NCI-H510A (cell line): ENCODE results near the gene TMEM114.

ENCODE experiments used
- DNase-seq: peaks from one replicate; lab custom pipeline; 2025; lab: John Stamatoyannopoulos, UW

TMEM114 gene

DNA sequence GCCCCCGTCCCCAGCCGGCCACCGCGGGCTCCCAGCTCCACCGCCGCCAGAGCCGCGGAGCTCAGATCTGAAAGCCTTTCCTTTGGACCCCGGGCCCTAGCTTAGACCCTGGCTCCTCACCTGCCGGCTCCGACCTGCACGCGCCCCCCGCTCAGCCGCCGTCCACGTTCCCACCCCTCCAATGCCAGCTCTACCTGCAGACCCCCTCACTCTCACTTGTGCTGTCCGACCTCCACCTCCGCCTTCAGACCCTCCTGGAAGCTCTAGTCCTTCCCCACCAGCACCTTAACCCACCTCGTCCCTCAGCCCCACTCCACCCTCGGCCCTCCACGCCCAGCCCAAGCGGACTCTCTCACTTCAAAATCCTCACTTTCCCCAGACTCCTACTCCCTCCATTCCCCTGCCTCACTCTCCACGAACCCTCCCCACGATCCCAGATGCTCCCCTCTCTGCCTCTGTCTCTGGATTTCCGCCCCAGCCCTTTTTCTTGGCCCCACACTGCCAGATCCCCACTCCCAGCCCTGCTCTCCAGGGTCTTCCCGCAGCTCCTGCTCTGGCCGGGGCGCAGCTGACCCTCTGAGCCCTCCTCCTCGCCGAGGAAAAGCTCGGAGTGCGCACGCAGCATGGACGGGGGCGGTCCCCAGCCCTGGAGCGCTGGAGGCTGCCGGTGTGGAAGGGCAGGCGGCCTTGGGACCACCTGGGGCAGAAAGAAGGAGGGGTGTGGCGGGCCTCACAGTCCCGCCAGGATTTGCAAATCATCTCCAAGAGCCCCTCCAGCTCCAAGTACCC lies at the start of gene TMEM114:
Gene TMEM114, minus strand, starts transcription at position 612 of the 789 bp plus-strand sequence. CDS start 673 bp downstream, outside the sequence.
- DNase-seq: no peak

DNA sequence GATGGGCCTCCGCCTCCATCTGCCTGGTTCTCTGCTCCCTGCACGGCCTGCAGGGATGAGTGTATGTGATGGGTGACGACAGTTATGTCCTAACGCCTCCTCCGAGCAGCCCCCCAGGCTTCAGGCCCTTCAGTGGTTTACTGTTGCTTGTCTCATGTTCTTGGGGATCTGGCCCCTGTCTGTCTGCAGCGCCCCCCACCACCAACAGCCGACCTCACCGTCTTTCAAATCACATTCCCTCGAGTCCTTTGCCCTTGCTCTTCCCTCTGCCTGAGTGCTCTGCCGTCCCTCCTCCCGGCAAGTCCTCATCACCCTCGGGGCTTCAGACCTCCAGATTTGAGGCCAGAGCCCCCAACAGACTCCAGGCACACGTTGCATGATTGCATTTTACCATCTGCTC lies 49.4 kb upstream of the TMEM114 start:
- DNase-seq: no peak

DNA sequence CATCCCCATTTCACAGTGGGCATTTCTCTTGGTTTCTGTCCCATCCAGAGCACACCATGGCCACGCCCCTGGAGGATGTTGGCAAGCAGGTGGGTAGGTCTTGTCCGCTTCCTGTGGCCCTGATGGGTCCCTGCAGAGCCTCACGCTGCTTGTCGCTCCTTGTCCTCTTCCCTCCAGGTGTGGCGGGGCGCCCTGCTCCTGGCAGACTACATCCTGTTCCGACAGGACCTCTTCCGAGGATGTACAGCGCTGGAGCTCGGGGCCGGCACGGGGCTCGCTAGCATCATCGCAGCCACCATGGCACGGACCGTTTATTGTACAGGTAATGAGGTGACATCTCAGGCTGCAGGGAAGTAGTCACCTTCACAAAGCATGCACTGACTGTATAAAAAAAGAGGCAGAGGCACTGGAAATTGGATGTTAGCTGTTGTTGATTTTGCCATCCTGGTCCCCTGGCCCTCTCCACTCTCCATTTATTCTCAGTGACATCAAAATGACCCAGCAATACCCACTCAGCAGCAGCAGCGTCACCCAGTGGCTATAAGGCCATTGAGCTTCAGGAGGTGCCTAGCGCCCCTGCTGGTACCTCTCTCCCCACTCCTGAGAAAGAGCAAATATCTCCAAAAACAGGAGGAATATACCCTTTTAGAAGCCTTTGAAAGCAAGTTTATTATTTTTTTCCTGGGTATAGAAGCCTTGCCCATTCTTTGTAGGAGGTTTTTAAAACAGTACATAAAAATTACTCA lies 44.9 kb upstream of the TMEM114 start:
- DNase-seq: no peak

DNA sequence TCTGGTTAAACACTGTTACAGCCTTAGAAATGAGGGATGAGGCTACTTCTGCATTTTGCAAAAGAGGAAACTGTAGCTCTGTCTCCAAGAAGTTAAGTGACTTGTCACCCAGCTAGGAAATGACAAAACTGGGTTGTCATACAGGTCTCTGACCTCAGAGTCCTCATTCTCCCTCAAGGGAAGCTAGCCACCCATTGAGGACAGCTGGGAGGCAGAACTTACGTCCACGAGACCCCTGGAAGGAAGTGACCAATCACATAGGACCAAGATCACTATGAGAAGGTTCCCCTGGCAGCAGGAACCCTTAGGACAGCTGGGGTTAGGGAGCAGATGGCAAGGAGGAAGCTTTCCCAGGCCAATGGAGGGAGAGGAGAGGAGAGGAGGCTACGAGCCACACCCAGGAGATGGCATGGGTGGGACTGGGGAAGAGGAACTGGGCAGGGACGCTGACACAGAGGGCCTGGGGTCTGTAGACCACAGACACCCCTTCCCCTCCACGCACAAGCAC lies 42.4 kb upstream of the TMEM114 start:
- no peak for DNase-seq

DNA sequence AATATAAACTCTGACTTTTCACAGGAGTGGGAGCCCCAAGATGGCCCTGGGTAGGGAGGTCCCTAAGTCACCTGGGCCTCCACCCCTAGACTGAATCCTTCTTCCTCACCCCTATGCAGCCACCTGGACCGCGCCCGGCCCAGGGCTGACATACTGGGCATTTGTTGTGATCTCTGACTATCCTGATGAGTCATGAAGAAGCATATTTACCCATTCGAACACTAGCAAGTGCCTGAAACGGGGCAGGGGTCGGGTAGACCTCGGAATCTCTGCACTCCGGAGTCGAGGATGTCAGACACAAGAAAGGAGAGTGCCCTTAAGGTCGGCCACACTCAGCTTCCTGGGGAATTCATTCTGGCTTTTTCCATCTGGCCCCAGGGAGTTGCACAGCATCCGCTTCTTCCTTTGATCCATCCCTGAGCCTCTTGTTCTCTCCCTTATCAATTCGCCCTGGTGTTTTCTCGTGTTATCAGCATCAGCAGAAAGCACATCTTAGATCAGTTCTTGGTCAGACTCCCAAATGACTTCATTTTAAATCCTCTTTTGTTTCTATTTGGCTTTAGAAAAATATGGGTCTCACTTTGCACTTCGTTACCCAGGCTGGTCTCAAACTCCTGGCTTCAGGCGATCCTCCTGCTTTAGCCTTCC lies 41.6 kb upstream of the TMEM114 start:
- no peak for DNase-seq

GRCh38 chr16:8631373-8631772 lies 41.1 kb upstream of the TMEM114 start:
- no peak for DNase-seq

DNA sequence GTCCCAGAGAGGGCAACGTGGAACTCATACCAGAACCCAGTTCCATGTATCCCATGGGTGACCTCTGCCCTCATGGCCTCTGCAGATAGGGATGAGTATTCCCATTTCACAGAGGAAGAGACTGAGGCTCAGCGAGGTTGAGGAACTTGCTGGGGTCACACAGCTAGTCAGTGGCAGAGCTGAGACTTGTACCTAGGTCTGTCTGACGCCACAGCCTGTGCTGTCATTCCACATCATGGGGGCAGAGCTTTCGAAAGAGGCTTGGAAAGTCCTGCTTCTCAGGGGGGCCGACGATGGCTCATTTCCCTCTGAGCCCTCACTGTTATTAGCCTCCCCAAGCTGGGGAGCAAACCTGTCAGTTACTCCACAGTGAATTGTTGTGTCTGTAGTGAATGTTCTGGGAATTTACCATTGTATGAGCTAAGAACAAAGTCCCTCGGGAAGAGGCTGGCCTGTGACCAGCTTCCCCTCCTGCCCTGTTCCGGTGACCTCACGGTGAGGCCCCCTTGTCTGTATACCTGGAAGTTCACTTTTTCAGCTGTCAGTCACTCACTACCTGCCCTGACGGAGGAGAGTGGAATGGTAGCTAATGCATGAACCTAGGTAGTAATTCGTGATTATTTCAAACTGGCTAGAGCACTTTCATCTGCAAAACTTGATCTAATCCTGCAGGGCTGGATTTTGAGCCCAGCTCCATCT lies 40.1 kb upstream of the TMEM114 start:
- no peak for DNase-seq

GRCh38 chr16:8628981-8629725 lies 38.8 kb upstream of the TMEM114 start:
- DNase-seq: no peak

DNA sequence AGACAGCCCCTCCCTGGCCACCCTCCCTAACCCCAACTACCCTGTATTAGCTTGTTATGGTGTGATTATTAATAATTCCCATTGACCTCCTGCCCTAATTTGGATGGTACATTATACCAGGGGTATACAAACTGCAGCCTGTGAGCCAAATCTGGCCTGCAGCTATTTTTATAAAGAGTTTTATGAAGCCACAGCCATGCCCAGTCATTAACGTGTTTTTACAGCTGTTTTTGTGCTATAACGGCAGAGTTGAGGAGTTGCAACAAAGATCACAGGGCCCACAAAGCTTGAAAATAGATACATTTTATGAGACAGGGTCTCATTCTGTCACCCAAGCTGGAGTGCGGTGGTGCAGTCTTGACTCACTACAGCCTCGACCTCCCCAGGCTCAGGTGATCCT lies 37.1 kb upstream of the TMEM114 start:
- DNase-seq: no peak

DNA sequence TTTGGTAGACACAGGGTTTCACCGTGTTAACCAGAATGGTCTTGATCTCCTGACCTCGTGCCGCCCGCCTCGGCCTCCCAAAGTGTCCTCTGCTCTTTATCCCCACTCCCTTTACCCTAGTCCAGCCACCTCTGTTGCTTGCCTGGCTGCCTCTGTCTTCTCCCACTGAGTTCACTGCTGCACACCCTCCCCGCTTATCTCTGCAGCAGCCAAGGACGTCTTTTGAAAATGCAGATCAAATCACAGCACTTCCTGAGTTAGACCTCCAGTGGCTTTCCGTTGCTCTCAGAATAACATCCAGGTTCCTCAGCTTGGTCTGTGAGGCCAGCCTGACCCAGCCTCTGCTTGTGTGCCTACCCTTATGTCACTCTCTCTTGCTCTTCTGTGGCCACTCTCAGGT lies 36.6 kb upstream of the TMEM114 start:
- DNase-seq: no peak

DNA sequence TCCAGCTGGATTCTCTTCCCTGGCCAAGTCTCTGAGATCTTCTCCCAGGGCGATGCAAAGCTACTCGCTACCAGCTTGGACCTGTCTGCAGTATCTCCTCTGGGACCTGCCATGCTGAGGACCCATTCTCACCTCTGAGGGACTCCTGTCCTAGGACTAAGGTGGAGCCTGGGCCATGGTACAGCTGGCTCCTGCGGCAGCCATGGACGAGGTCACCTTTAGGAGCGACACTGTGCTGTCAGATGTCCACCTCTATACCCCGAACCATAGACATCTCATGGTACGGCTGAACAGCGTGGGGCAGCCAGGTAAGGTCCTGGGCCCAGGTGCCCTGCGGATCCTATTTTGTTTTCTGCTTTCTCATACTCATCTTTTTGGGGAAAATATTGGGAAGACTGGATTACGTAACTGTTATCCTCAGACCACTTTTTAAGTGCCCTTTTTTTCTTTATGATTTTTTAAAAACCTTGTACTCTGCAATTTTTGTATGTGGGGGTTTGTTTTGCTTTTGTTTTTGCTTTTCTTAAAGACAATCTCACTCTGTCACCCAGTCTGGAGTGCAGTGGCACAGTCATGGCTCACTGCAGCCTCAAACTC lies 35.3 kb upstream of the TMEM114 start:
- no peak for DNase-seq

- DNase-seq: no peak
Measured at GRCh38 chr16:8623634-8624033, 33.3 kb upstream of the TMEM114 start.

- no peak for DNase-seq
Measured at GRCh38 chr16:8622315-8622656, 32.0 kb upstream of the TMEM114 start.

DNA sequence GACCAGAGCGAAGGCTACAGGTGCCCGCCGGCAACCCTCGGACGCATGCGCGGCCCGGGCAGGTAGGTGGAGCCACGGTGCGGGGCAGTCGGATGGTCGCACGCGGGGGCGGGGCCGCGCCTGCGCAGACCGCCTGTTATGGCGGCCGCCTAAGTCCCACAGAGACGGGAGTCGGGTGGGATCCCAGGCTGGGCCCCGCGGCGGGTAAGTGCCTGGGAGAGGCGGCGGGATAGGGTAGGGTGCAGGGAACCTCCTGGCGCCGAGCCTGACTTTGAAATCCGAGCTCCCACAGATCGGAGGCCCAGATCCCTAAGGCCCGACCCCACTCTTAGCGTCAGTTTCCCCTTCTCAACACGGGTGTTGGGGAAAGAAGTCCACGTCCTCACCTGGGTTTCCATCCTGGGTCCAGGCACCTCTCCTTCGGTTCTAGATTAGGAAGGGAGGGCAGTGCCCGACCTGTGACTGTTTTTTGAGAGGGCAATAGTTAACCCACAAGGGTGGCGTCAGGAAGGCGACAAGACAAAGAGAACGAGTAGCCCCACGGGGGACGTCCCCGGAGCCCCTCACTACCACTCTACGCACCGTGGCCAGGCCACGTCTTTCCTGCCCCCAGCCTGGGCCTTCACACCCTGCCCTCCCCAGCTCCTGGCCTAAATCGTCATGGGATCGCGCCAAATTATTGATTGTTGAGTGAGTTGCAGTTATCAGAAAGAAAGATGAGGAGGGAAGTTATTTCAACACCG lies 31.4 kb upstream of the TMEM114 start, which contains the start of gene METTL22:
Gene METTL22, plus strand, starts transcription at position 127 of the 743 bp plus-strand sequence. CDS start 3,968 bp downstream, outside the sequence.
- DNase-seq: peak; percentile 9

- no peak for DNase-seq
Measured at GRCh38 chr16:8621222-8621571, 30.9 kb upstream of the TMEM114 start.

DNA sequence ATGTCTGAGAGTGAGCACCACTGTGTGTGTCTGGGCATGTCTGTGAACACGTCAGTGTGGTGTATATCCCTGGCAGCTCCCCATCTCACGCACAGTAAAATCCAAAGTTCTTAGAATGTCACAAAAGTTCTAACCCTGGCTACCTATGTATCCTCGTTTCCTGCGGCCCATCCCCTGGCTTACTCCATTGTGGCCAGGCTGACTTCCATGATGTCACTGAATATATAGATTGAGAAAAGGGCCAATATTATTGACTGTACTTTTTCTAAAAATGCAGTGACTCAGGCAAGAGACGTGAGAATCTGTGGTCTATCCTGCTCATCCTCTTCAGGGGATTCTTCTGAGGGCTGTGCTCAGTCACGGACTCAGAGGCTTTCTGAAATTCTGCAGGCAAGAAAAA lies 30.2 kb upstream of the TMEM114 start:
- DNase-seq: no peak

- no peak for DNase-seq
Measured at GRCh38 chr16:8619671-8620370, 29.5 kb upstream of the TMEM114 start.

GRCh38 chr16:8614435-8615029 lies 24.2 kb upstream of the TMEM114 start:
- no peak for DNase-seq

- no peak for DNase-seq
Measured at GRCh38 chr16:8611886-8612600, 21.7 kb upstream of the TMEM114 start.
